Measurements from ENCODE around the gene OTUD5. TPM values are rescaled to one million over a fixed set of nuclear protein-coding genes. Genes with fewer than 3 reads are reported as not detected.

The OTUD5 gene
- total RNA-seq, 2 experiments from 2014 or later, result 83.4 to 85.4 TPM

DNA sequence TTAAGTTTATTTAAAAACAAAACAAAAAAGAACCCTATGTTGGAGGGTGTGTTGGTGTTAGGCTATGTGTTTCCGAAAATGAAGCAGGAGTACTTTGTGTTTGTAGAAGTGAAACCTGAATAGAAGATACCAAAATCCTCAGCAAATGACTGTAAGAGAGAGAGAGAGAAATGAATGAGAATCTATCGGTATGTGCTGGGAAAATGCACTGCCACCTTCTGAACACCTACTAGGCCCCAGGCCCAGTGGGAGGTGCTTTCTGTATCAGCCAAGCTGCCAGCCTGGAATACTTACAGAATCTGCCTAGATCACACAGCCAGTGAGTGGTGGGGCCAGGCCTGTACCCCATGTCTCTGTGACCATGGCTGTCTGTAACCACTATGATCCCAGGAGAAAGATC is 23.6 kb downstream of the OTUD5 start:
- H3K27me3 Mint-ChIP-seq, result no peaks in the 10 kb centered on the region
- ChIA-PET CTCF (no interaction called here), POLR2A (interaction anchor here (1.6 to 13.3 kb wide), 2 partner anchors 15 to 36 kb away, joined by 5 to 286 read pairs; partner anchors contain the start of genes PIM2, PQBP1 and TIMM17B)
- H3K4me1 Mint-ChIP-seq (ENCODE audit: low read depth), result peaks cover 55% of the 10 kb centered on the region
- intact Hi-C loops (cut with micrococcal nuclease), result no loop called here
- H3K36me3 Mint-ChIP-seq, result peaks cover 39% of the 10 kb centered on the region
- DNase-seq, result peak; percentile 72
- H3K27ac Mint-ChIP-seq, result peak overlapping the region; percentile 97
- peak overlapping the region; percentile 68 for H3K4me3 Mint-ChIP-seq
- no peaks in the 10 kb centered on the region for H3K9me3 Mint-ChIP-seq

DNA sequence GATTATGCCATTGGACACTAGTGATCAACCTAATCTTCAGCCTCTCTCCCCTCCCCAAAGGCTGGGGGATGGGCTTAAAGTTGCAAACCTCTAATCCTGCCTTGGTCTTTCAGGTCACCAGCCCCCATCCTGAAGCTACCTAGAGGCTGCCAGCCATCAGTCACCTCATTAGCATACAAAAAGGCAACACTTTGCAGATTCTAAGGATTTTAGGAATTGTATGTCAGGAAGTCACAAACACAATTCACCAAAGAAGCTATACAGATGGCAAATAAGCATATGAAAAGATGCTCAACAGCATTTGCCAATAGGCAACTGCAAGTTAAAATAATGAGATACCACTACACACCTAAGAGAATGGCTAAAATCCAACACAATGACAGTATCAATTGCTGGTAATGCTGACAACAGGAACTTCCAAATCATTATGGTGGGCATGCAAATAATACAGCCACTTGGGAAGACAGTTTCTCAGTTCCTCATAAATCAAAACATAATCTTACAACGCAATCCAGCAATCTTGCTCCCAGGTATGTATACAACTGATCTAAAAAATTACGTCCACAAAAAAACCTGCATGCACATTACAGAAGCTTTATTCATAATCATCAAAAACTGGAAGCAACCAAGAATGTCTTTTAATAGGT is 29.5 kb downstream of the OTUD5 start:
- H3K4me3 Mint-ChIP-seq, result no peak overlapping the region
- peaks cover 33% of the 10 kb centered on the region for H3K4me1 Mint-ChIP-seq (ENCODE audit: low read depth)
- peak overlapping the region; percentile 45 for H3K27ac Mint-ChIP-seq
- intact Hi-C loops (cut with micrococcal nuclease), result no loop called here
- ChIA-PET CTCF (interaction anchor here (0.8 to 1.1 kb wide), 2 partner anchors 10 to 17 kb away, joined by 3 read pairs; no protein-coding TSS in a partner anchor), POLR2A (interaction anchor here (1.0 to 4.2 kb wide), 3 partner anchors 8 to 11 kb away, joined by 3 to 13 read pairs (median 4); partner anchors contain the start of gene PIM2)
- no peaks in the 10 kb centered on the region for H3K27me3 Mint-ChIP-seq
- H3K36me3 Mint-ChIP-seq, result peaks cover 31% of the 10 kb centered on the region
- no peaks in the 10 kb centered on the region for H3K9me3 Mint-ChIP-seq
- DNase-seq, result no peak

DNA sequence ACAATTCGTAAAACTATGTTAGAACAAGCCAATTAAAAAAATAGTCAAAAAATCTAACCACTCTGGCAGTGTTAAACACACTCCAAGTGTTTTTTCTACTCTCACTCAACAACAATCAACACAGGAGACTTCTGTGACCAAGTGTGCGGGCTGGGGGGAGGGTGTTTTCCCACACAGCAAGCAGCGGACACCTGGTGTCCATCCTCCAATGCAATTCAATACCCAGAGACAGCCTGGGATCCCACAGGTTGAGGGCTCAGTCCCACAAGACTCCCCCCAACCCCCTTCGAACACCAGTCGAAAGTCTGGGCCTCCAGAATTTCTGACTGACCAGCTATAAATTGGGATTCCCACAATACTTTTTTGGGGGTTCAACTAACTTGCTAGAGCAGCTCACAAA is 30.3 kb downstream of the OTUD5 start:
- no peak overlapping the region for H3K4me3 Mint-ChIP-seq
- DNase-seq, result no peak
- CTCF ChIA-PET, result interaction anchor here (0.8 to 1.1 kb wide), 2 partner anchors 10 to 18 kb away, joined by 3 read pairs; no protein-coding TSS in a partner anchor
- H3K36me3 Mint-ChIP-seq, result peaks cover 31% of the 10 kb centered on the region
- H3K27me3 Mint-ChIP-seq, result no peaks in the 10 kb centered on the region
- intact Hi-C loops (cut with micrococcal nuclease), result no loop called here
- no peak overlapping the region for H3K27ac Mint-ChIP-seq
- H3K9me3 Mint-ChIP-seq, result no peaks in the 10 kb centered on the region
- peaks cover 34% of the 10 kb centered on the region for H3K4me1 Mint-ChIP-seq (ENCODE audit: low read depth)
- POLR2A ChIA-PET, result interaction anchor here (1.0 to 4.2 kb wide), 3 partner anchors 7 to 12 kb away, joined by 3 to 13 read pairs (median 4); partner anchors contain the start of gene PIM2

DNA sequence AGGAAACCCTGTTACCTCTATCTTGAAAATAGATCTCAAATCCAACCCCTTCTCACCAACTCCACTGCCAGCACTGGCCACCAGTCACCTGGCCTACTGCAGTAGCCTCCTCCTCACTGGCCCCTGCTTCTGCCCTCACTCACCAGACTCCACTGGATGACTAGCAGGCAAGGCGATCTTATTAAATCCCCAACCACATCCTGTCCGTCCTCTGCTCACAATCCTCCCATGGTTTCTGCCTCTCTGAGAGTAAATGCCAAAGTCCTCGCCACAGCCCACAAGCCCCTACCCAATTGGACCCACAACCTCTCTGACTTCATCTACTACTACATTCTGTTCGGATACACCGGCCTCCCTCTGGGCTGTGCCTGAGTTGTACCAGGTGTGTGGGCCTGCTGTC is 33.1 kb downstream of the OTUD5 start:
- intact Hi-C loops (cut with micrococcal nuclease), result no loop called here
- H3K4me1 Mint-ChIP-seq (ENCODE audit: low read depth), result peaks cover 48% of the 10 kb centered on the region
- DNase-seq, result peak; percentile 16
- no peaks in the 10 kb centered on the region for H3K9me3 Mint-ChIP-seq
- peak overlapping the region; percentile 87 for H3K27ac Mint-ChIP-seq
- CTCF ChIA-PET, result interaction anchor here (2.0 kb wide), 1 partner anchor 22 kb away, joined by 6 read pairs; no protein-coding TSS in a partner anchor
- peaks cover 41% of the 10 kb centered on the region for H3K36me3 Mint-ChIP-seq
- no peak overlapping the region for H3K4me3 Mint-ChIP-seq
- H3K27me3 Mint-ChIP-seq, result no peaks in the 10 kb centered on the region
- POLR2A ChIA-PET, result no interaction called here

DNA sequence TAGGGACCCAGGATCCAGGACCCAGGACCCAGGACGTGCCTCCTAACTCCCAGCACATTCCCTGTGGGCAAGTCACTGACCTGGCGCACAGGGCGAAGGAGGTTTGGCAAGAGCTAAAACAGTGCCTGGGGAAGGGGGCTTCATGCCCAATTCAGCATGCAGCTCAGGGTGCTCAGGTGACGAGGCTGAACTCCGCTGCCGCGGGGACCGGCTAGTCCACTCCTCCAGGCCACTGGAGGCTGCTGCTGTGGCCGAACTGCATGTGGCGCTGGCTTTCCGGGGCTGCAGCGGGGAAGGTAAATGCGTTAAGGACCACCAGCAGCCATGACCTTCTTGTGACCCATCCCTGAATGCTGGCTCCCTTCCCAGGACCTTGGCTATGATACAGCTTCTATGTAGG is 33.6 kb downstream of the OTUD5 start:
- Mint-ChIP-seq H3K4me3 (no peak overlapping the region), H3K4me1 (ENCODE audit: low read depth) (peaks cover 48% of the 10 kb centered on the region), H3K9me3 (no peaks in the 10 kb centered on the region), H3K27ac (peak overlapping the region; percentile 87), H3K36me3 (peaks cover 44% of the 10 kb centered on the region), H3K27me3 (no peaks in the 10 kb centered on the region)
- intact Hi-C loops (cut with micrococcal nuclease), result no loop called here
- ChIA-PET CTCF (interaction anchor here (2.0 kb wide), 1 partner anchor 23 kb away, joined by 6 read pairs; no protein-coding TSS in a partner anchor), POLR2A (no interaction called here)
- DNase-seq, result no peak

DNA sequence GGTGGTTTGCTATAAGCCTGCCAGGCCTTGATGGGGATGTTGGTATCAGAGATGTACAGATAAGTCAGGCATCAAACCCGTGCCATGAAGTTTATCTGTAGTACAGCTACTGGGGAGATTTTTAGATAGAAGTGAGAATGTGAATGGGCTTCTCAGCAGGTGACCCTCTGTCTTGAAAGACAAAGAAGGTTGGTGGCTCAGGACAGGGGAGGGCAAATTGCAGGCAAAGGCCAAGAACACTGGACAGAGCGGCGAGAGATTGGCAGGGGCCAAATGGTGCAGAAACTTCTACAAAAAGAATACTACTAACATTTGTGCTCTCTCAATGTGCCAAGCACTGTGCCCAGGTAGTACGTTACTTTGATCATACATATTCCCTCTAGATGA is 36.7 kb downstream of the OTUD5 start:
- intact Hi-C loops (cut with micrococcal nuclease), result no loop called here
- DNase-seq, result no peak
- ChIA-PET POLR2A (interaction anchor here (1.4 to 8.8 kb wide), 3 partner anchors 8 to 18 kb away, joined by 8 to 286 read pairs (median 13); no protein-coding TSS in a partner anchor), CTCF (interaction anchor here (1.1 to 1.8 kb wide), 2 partner anchors 17 to 18 kb away, joined by 3 to 5 read pairs; no protein-coding TSS in a partner anchor)
- Mint-ChIP-seq H3K4me3 (peak overlapping the region; percentile 98), H3K27ac (peak overlapping the region; percentile 99), H3K9me3 (no peaks in the 10 kb centered on the region), H3K27me3 (peaks cover 4% of the 10 kb centered on the region), H3K4me1 (ENCODE audit: low read depth) (peaks cover 40% of the 10 kb centered on the region), H3K36me3 (peaks cover 68% of the 10 kb centered on the region)

DNA sequence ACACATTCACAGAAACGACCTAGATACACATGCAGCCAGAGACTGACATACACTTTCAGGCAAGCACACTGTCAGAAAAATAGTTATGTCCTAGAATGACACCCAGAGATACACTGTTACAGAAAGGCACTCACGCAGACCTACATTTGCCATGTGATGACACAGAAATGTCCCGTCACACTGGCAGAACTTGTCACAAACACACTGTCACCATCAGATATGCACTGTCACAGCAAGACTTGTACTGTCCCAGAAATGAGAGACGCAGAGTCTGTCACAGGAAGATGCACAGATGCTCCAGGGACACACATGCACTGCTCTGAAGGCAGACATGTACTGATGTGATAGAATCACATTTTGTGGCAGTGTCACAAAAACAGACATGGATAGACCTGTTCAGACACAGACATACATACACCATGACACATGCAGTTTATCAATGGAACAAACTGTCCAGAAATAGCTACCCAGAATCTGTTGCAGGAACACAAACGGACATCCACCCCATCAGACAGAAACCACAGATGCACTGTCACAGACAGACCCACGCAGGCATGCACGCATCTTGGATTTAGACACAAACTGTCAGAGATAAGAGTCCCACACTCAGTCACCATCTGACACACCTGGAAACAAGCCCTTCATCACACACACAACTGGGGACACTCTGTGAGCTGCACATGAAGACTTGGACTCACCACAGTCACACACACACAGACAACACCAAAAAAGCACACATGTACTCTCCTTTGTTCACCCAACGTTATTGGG is 37.3 kb downstream of the OTUD5 start:
- Mint-ChIP-seq H3K4me1 (ENCODE audit: low read depth) (peaks cover 35% of the 10 kb centered on the region), H3K27ac (peak overlapping the region; percentile 99), H3K9me3 (no peaks in the 10 kb centered on the region), H3K36me3 (peaks cover 69% of the 10 kb centered on the region), H3K27me3 (peaks cover 4% of the 10 kb centered on the region), H3K4me3 (peak overlapping the region; percentile 98)
- DNase-seq, result peak; percentile 68
- POLR2A ChIA-PET, result interaction anchor here (0.9 to 8.8 kb wide), 7 partner anchors 8 to 38 kb away, joined by 3 to 286 read pairs (median 5); no protein-coding TSS in a partner anchor
- intact Hi-C loops (cut with micrococcal nuclease), result loop anchor here (1.0 to 10.0 kb wide), 8 partner anchors 17 to 381 kb away; partner anchors contain the start of genes HDAC6, PQBP1, TBC1D25 and TFE3
- CTCF ChIA-PET, result interaction anchor here (1.0 to 1.8 kb wide), 5 partner anchors 17 to 26 kb away, joined by 3 to 6 read pairs (median 5); no protein-coding TSS in a partner anchor

DNA sequence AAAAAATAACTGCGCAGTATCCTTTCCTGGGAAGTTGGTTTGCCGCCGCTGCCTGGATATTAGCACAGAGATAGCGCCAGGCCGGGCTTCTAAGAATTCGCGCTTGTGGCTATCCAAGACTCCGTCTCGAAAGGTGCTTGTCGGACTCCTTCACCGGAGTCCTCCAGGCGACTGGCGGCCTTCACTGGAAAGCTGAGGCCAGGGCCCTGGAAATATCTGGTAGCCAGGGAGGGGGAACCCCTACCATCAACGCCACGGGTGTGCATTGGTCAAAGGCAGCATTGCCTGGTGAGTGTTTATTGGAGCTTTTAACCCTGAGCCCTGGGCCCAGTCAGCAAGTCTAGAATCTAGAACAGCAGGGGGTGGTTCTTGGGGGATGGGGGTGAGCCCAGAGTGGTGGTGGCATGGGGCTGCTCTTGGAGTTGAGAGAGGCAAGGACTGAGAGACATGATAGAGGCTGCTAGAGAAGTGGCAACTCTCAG is 38.0 kb downstream of the OTUD5 start:
- peak; percentile 75 for DNase-seq
- peak overlapping the region; percentile 99 for H3K27ac Mint-ChIP-seq
- peak overlapping the region; percentile 98 for H3K4me3 Mint-ChIP-seq
- intact Hi-C loops (cut with micrococcal nuclease), result loop anchor here (1.0 to 10.0 kb wide), 8 partner anchors 18 to 380 kb away; partner anchors contain the start of genes HDAC6, PQBP1, TBC1D25 and TFE3
- peaks cover 74% of the 10 kb centered on the region for H3K36me3 Mint-ChIP-seq
- no peaks in the 10 kb centered on the region for H3K9me3 Mint-ChIP-seq
- ChIA-PET CTCF (interaction anchor here (0.6 to 1.6 kb wide), 4 partner anchors 18 to 27 kb away, joined by 3 to 6 read pairs (median 6); no protein-coding TSS in a partner anchor), POLR2A (interaction anchor here (0.6 to 8.8 kb wide), 7 partner anchors 9 to 321 kb away, joined by 3 to 286 read pairs (median 5); no protein-coding TSS in a partner anchor)
- peaks cover 40% of the 10 kb centered on the region for H3K4me1 Mint-ChIP-seq (ENCODE audit: low read depth)
- peaks cover 4% of the 10 kb centered on the region for H3K27me3 Mint-ChIP-seq

DNA sequence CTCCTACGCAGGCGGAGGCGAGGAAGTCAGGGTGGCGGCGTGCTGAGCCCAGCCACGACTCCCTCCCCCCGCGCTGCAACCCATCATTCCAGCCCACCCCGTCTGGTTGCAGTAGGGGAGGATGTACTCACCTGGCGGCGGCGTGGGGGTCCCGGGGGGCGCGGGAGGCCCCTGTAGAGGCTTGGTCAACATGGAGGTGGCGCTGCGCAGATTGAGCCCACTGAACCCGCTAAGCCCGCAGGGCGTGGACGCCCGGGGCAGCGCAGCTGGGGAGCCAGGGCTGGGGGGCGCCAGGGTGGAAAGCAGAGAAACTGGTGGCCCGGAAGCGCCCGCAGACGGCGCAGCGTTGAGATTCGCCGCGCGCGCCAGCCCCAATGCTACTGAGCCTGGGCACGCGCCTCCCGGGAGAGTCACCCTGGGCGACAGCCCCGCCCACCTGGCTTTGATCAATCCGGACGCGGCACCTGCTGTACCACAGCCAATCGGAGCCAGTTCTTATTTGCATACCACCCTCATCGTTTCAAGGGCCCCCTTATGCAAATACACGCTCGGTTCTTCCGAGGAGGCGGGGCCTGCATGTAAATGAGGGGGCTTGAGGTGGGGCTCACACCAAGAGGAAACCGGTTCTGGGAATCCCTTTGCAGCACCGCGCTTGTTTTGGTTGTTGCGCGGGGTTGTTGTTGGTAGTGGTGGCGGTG is 38.6 kb downstream of the OTUD5 start, which contains the start of gene PIM2:
Gene PIM2, minus strand, starts transcription at position 382 of the 698 bp plus-strand sequence. Its CDS starts 190 bp downstream, at position 192.
- ChIA-PET CTCF (interaction anchor here (0.6 to 1.6 kb wide), 4 partner anchors 19 to 27 kb away, joined by 3 to 6 read pairs (median 6); no protein-coding TSS in a partner anchor), POLR2A (interaction anchor here (0.6 to 8.8 kb wide), 7 partner anchors 8 to 321 kb away, joined by 3 to 286 read pairs (median 5); no protein-coding TSS in a partner anchor)
- peak within 1 kb of the TSS; percentile 99 for H3K27ac Mint-ChIP-seq
- peaks cover 4% of the 10 kb centered on the region for H3K27me3 Mint-ChIP-seq
- H3K9me3 Mint-ChIP-seq, result no peaks in the 10 kb centered on the region
- H3K4me1 Mint-ChIP-seq (ENCODE audit: low read depth), result peaks cover 41% of the 10 kb centered on the region
- peak within 1 kb of the TSS; percentile 98 for H3K4me3 Mint-ChIP-seq
- intact Hi-C loops (cut with micrococcal nuclease), result loop anchor here (1.0 to 10.0 kb wide), 8 partner anchors 19 to 379 kb away; partner anchors contain the start of genes HDAC6, PQBP1, TBC1D25 and TFE3
- peak; percentile 94 for DNase-seq
- peaks cover 75% of the 10 kb centered on the region for H3K36me3 Mint-ChIP-seq

DNA sequence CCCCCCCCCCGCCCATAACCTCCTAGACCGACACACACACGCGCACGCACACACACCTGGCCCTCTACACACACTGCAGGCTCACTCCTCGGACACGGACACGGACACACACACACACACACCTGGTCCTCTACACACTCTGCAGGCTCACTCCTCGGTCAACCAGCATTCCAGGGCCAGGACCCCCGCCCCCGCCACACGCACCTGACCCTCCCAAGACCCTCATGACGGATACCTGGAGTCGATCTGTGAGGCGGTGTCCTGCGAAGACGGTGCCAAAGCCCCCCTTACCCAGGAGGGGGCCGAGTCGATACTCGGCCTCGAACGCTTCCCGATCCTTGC is 39.1 kb downstream of the OTUD5 start:
- Mint-ChIP-seq H3K9me3 (no peaks in the 10 kb centered on the region), H3K4me3 (peak overlapping the region; percentile 98), H3K27me3 (peaks cover 4% of the 10 kb centered on the region), H3K36me3 (peaks cover 79% of the 10 kb centered on the region), H3K27ac (peak overlapping the region; percentile 99), H3K4me1 (ENCODE audit: low read depth) (peaks cover 41% of the 10 kb centered on the region)
- CTCF ChIA-PET, result no interaction called here
- DNase-seq, result no peak
- POLR2A ChIA-PET, result interaction anchor here (8.8 kb wide), 1 partner anchor 20 kb away, joined by 286 read pairs; no protein-coding TSS in a partner anchor
- intact Hi-C loops (cut with micrococcal nuclease), result loop anchor here (2.0 to 10.0 kb wide), 4 partner anchors 116 to 273 kb away; partner anchors contain the start of genes HDAC6 and TFE3
